K562 treated with DMSO at 1 percent for 4 hours (cell line): ENCODE data around the gene GJD4. TPM values are rescaled to one million over a fixed set of nuclear protein-coding genes. Genes with fewer than 3 reads are reported as not detected.

Experiments
- total RNA-seq: library from RNA; unstranded; fragments of 300-600 nt; gene quantifications from 2 replicates; pipeline ENCODE4 v1.2.3, GENCODE V29; 2022; ENCODE audit not compliant: insufficient read depth

Gene GJD4
- 0.57 and 0.89 TPM in 2 replicates for total RNA-seq

GRCh38 chr10:35605191-35605590 lies at the start of gene GJD4:
GJD4 (plus strand) TSS chr10:35605341; CDS start chr10:35605568, 227 bp downstream.

GRCh38 chr10:35642035-35642792 lies 37.1 kb downstream of the GJD4 start, which contains the start of gene FZD8:
FZD8 (minus strand) TSS chr10:35642296; CDS start chr10:35641429, 867 bp downstream.

Other genes starting within 250 kb of the GJD4 start
- gene FZD8, start 37.0 kb downstream of the GJD4 start, total RNA-seq, result 0.68 and 0.97 TPM in 2 replicates